ENCODE results near the gene LTO1.

DNA sequence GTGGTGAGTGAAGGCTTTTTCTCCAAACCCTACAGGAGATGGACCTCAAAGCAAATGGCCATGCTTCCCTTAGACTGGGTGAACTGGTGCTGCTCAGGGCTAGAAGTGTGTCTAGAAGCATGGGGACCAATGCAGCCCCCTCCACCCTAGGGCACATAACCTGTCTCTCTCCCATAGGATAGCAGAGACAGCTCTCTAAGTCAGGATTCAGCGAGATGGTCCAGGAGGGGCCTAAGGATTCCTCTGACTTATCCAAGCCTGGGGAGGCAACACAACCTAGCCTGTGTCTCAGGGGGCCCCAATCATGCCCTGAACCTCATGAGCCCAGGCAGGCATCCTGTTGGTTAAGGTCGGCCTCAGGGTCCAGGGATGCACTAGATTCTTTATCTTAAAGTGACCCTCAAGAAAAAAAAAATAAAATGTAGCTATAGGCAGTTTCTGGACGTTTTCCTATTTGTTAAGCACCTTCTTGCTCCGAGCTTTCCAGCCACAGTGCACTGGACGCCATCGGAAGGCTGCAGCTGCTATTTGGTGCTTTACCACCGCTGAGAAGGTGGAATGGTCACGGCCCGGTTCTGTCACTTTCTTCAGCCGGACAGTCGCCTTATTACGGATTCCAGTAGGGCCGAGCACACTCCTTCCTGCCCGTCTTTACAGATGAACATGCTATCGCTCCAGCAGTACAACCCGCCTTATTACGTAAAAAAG lies 39.2 kb downstream of the LTO1 start:
- TF ChIP-seq POLR2A (IDR thresholded peaks at IDR 0.05; ENCODE audit: low read length) = no peak
- no peak for TF ChIP-seq GATA1 (IDR thresholded peaks at IDR 0.05; ENCODE audit: low read depth, low read length)

Measured in erythroblast (primary cell).